ENCODE data around the gene HOMEZ.

The HOMEZ gene

DNA sequence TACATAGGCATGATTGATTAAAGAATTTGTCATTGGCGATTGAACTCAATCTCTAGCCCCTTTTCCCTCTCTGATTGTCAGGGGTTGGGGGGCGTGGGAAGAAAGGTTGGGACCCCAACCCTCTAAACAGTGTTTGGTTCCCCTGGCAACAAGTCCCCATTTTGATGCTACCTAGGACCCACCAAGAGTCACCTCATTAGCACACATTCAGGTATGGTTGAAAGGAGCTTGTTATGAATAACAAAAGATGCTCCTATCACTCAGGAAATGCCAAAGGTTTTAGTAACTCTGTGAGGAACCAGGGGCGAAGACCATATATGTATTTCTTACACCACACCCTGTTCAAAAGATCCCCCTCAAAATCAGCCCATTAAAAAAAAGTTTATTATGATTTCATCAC lies 33.9 kb downstream of the HOMEZ start:
- TF ChIP-seq SIN3A (IDR thresholded peaks at IDR 0.05; ENCODE audit: borderline replicate concordance, insufficient read depth, low read length) = no peak
- no peak for TF ChIP-seq FOXP2 (optimal IDR thresholded peaks at IDR 0.05; ENCODE audit: borderline replicate concordance, extremely low read depth, extremely low read length, insufficient read depth)
- TF ChIP-seq, protein P1, sequence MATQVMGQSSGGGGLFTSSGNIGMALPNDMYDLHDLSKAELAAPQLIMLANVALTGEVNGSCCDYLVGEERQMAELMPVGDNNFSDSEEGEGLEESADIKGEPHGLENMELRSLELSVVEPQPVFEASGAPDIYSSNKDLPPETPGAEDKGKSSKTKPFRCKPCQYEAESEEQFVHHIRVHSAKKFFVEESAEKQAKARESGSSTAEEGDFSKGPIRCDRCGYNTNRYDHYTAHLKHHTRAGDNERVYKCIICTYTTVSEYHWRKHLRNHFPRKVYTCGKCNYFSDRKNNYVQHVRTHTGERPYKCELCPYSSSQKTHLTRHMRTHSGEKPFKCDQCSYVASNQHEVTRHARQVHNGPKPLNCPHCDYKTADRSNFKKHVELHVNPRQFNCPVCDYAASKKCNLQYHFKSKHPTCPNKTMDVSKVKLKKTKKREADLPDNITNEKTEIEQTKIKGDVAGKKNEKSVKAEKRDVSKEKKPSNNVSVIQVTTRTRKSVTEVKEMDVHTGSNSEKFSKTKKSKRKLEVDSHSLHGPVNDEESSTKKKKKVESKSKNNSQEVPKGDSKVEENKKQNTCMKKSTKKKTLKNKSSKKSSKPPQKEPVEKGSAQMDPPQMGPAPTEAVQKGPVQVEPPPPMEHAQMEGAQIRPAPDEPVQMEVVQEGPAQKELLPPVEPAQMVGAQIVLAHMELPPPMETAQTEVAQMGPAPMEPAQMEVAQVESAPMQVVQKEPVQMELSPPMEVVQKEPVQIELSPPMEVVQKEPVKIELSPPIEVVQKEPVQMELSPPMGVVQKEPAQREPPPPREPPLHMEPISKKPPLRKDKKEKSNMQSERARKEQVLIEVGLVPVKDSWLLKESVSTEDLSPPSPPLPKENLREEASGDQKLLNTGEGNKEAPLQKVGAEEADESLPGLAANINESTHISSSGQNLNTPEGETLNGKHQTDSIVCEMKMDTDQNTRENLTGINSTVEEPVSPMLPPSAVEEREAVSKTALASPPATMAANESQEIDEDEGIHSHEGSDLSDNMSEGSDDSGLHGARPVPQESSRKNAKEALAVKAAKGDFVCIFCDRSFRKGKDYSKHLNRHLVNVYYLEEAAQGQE (IDR thresholded peaks at IDR 0.05; ENCODE audit: insufficient read depth in 1 of 2, low read depth in 2 of 2, low read length in 2 of 2) = no peak
- no peak for TF ChIP-seq TAF1 (IDR thresholded peaks at IDR 0.05; ENCODE audit: borderline replicate concordance, insufficient read depth, low read length)
- TF ChIP-seq POLR2AphosphoS5 (IDR thresholded peaks at IDR 0.05; ENCODE audit: low read depth, low read length) = no peak

DNA sequence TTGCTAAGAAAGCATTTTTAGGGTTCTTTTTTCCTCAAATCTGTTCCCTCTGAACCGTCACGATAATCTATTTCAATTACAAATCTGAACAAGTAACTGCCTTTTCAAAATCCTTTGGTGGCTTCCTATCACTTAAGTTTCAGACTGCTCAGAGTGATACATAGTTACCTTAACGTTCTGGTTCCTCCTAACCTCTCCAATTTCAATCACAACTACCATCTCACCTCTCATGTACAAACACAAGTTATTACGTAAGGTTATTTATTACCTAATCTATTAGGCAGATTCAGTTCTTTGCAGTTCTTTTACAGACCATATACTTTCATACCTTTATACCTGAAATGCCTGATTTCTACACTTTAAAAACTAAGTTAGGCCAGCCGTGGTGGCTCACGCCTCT lies 36.1 kb downstream of the HOMEZ start:
- TF ChIP-seq, protein P1 (IDR thresholded peaks at IDR 0.05; ENCODE audit: insufficient read depth in 1 of 2, low read depth in 2 of 2, low read length in 2 of 2) = no peak
- TF ChIP-seq POLR2AphosphoS5 (IDR thresholded peaks at IDR 0.05; ENCODE audit: low read depth, low read length) (no peak), FOXP2 (optimal IDR thresholded peaks at IDR 0.05; ENCODE audit: borderline replicate concordance, extremely low read depth, extremely low read length, insufficient read depth) (no peak), SIN3A (IDR thresholded peaks at IDR 0.05; ENCODE audit: borderline replicate concordance, insufficient read depth, low read length) (no peak), TAF1 (IDR thresholded peaks at IDR 0.05; ENCODE audit: borderline replicate concordance, insufficient read depth, low read length) (no peak)

DNA sequence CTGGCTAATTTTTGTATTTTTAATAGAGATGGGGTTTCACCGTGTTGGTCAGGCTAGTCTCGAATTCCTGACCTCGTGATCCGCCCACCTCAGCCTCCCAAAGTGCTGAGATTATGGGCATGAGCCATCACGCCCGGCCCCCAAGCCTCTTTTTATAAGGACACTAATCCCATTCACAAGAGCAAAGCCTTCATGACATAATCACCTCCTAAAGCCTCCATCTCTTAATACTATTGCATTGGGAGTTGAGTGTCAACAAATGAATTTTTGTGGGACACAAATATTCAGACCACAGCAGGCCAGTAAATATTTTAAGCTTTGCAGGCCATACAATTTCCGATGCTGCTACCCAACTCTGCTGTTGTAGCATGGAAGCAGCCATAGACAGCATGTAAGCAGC lies 37.3 kb downstream of the HOMEZ start:
- TF ChIP-seq FOXP2 (optimal IDR thresholded peaks at IDR 0.05; ENCODE audit: borderline replicate concordance, extremely low read depth, extremely low read length, insufficient read depth) = no peak
- no peak for TF ChIP-seq POLR2AphosphoS5 (IDR thresholded peaks at IDR 0.05; ENCODE audit: low read depth, low read length)
- TF ChIP-seq SIN3A (IDR thresholded peaks at IDR 0.05; ENCODE audit: borderline replicate concordance, insufficient read depth, low read length) = no peak
- TF ChIP-seq, protein P1 (IDR thresholded peaks at IDR 0.05; ENCODE audit: insufficient read depth in 1 of 2, low read depth in 2 of 2, low read length in 2 of 2) = no peak
- no peak for TF ChIP-seq TAF1 (IDR thresholded peaks at IDR 0.05; ENCODE audit: borderline replicate concordance, insufficient read depth, low read length)

DNA sequence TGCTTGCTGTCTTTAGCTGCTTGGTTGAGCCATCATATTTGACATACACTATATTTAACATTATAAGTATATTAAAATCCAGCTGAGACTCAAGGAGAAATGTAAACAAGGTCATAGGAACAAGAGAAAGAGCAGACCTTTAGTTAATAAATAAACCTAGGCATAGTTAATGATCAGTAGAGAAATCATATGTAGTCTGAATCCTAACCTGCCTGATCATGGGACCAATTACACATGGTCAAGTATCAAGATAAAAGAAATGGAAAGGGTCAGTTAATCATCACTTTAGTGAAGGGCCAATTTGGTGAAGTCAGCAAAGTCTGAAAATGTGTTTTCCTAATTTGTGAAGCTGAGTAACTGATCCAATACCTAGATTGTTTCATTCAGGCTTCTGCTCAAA lies 40.6 kb downstream of the HOMEZ start:
- TF ChIP-seq POLR2AphosphoS5 (IDR thresholded peaks at IDR 0.05; ENCODE audit: low read depth, low read length) (no peak), SIN3A (IDR thresholded peaks at IDR 0.05; ENCODE audit: borderline replicate concordance, insufficient read depth, low read length) (no peak), TAF1 (IDR thresholded peaks at IDR 0.05; ENCODE audit: borderline replicate concordance, insufficient read depth, low read length) (no peak), FOXP2 (optimal IDR thresholded peaks at IDR 0.05; ENCODE audit: borderline replicate concordance, extremely low read depth, extremely low read length, insufficient read depth) (no peak)
- TF ChIP-seq, protein P1 (IDR thresholded peaks at IDR 0.05; ENCODE audit: insufficient read depth in 1 of 2, low read depth in 2 of 2, low read length in 2 of 2) = no peak

DNA sequence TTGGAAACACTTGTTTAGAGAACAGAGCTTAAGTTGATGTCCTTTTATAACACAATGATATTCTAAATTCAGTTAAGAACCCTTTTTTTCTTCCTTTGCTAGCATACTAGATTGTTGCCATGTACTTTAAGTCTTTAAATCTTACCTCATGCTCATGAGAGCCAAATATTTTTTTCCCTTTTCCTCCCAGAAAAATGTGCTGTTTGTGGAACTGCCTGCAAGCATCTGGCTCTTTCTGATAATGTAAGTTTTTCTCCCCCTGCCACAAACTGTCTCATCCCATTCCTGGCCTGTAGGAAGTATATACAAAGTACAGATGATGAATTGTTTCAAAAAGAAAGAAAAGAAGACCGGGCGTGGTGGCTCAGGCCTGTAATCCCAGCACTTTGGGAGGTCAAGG lies 42.9 kb downstream of the HOMEZ start:
- no peak for TF ChIP-seq POLR2AphosphoS5 (IDR thresholded peaks at IDR 0.05; ENCODE audit: low read depth, low read length)
- TF ChIP-seq, protein P1 (IDR thresholded peaks at IDR 0.05; ENCODE audit: insufficient read depth in 1 of 2, low read depth in 2 of 2, low read length in 2 of 2) = no peak
- no peak for TF ChIP-seq SIN3A (IDR thresholded peaks at IDR 0.05; ENCODE audit: borderline replicate concordance, insufficient read depth, low read length)
- no peak for TF ChIP-seq FOXP2 (optimal IDR thresholded peaks at IDR 0.05; ENCODE audit: borderline replicate concordance, extremely low read depth, extremely low read length, insufficient read depth)
- no peak for TF ChIP-seq TAF1 (IDR thresholded peaks at IDR 0.05; ENCODE audit: borderline replicate concordance, insufficient read depth, low read length)

Measured in PFSK-1 (cell line).